Cerebellar nuclear complex (tissue), 1 donor: ENCODE measurements around the gene GP1BA.

ENCODE experiments used
- DNase-seq, 2 experiments: peaks; one replicate each; lab custom pipeline; 2025; lab: John Stamatoyannopoulos, UW

Gene GP1BA

GRCh38 chr17:4973256-4974114 is 41.4 kb downstream of the GP1BA start:
- no peak for DNase-seq

GRCh38 chr17:4974115-4974670 is 42.1 kb downstream of the GP1BA start:
- DNase-seq = no peak

GRCh38 chr17:4978726-4979125 is 46.6 kb downstream of the GP1BA start:
- no peak for DNase-seq

- no peak for DNase-seq
Observed at GRCh38 chr17:4980644-4981216, 48.7 kb downstream of the GP1BA start.

- DNase-seq = no peak
Observed at GRCh38 chr17:4982305-4982704, 50.2 kb downstream of the GP1BA start.
